ENCODE data around the gene BICDL1.

BICDL1 gene

GRCh38 chr12:120081641-120082040 lies 92.6 kb downstream of the BICDL1 start:
- no peak for DNase-seq

GRCh38 chr12:120085920-120086645 lies 97.0 kb downstream of the BICDL1 start:
- no peak for DNase-seq

DNA sequence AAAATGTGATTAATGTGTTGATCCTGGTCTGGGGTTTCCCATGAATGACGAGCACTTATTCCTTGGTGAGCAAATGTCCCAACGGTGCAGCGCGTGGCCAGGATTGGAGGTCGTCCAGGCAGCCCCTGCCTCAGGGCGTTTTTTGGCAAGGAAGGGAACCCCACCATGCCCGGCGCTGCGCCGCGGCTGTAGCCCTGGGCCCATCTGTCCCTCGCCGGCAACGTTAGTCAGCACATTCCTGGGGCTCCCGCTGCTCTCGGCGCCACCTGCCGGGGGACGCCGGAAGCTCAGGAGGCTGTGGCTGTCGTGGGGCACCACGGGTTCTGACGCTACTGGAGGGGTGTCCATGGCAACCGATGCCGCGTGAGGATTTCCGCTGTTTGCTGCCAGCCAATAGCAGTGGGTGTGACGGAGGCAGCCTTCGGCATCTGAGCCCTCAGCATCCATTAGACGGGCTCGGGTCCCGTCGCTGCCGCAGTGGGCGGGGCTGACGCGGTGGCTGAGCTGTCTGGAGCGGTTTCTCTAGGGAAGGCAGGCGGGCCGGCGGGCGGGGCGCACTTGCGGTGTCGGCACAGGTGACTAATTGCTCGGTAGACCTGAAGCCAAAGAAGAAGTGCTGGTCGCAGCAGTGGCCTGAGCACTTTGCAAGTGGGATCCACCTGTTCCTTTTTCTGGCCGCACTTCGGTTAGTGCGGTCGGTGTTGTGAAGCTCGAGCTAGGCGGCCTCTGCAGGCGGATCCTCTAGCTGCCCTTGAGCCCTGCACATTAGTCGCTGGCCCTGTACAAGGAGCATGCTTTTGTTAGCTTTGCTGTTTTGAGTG lies 98.0 kb downstream of the BICDL1 start:
- peak; percentile 98 for DNase-seq

GRCh38 chr12:120089105-120089504 lies 100.1 kb downstream of the BICDL1 start:
- DNase-seq = no peak

DNA sequence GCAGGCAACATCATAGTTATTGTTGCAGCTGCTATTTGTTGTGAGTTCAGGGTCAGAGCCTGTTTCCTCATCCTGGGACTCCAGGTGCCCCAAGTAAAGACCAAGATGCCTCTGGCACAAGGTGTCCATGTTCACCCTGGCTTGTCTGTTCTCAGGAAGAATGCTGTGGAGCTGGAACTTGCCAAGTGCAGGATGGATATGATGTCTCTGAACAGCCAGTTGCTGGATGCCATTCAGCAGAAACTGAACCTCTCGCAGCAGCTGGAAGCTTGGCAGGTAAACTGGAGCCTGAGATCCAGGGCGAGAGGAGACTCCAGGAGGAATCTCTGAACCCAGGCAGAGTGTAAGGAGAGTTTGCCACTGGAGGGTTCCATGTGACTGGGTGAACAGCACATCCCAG lies 100.8 kb downstream of the BICDL1 start:
- no peak for DNase-seq

DNA sequence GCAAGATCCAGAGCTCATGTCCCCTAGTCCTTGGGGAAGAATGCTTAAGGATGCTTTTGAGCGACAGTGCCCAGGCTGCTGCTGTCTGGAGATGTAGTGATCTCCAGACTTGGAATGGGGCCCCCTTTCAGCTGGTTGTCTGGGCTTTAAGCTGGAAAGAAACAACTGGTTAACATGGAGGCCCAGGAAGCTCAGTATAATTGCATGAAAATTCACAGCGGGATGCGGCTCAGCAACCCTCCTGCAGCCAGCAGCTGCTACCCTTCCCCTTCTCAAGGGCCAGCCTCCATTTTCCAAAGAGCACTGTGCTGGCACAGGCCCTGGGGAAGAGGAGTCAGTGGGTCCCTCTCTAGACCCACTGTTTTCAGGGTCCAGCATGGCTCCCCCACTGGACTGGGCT lies 101.2 kb downstream of the BICDL1 start:
- DNase-seq = no peak

GRCh38 chr12:120090626-120091295 lies 101.7 kb downstream of the BICDL1 start:
- DNase-seq = no peak

DNA sequence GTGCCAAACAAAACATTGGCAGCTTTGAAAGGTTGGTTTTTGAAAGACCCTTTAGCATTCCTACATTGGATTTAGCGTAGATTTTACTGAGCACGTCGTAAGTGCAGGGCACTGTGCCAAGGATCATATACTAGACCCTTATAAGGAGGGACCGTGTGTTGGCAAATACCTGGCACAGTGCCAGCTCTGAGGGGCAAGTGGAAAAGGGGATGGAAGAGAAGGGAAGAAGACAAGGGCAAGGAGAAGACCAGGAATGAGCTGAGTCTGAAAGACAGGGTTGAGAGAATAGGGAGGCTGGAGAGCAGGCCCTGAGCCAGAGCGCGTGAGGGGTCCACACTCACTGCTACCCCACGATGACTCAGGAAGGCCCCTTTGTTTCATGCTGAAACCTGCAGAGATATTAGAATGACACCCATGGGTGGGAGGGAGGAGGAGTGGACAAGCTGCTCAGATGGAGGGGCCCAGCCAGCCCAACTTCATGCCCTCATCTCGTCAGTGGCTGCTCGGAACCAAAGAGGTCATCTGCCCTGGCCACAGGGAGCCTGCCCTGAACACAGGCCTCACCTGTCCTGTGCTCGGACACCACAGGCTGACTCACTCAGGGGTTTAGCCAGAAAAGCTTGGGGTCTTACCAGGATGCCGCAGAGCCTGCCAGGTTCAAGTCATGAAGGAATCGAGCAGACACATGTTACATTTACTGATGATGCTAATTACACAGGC lies 102.5 kb downstream of the BICDL1 start:
- DNase-seq = no peak

- DNase-seq = no peak
Observed at GRCh38 chr12:120092551-120093335, 103.7 kb downstream of the BICDL1 start.

DNA sequence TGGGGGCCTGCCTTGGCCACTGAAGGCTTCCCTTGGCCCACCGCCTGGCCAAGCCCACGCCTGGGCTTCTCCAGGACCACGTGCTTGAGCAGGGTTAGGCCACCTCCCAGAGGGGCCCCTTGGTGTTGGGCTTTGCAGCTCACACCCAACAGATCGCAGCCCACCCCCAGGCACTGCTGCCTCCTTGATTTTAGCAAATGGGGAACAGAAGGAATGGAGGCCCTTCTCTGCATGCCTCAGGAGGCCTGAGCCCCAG lies 104.2 kb downstream of the BICDL1 start:
- DNase-seq = no peak

DNA sequence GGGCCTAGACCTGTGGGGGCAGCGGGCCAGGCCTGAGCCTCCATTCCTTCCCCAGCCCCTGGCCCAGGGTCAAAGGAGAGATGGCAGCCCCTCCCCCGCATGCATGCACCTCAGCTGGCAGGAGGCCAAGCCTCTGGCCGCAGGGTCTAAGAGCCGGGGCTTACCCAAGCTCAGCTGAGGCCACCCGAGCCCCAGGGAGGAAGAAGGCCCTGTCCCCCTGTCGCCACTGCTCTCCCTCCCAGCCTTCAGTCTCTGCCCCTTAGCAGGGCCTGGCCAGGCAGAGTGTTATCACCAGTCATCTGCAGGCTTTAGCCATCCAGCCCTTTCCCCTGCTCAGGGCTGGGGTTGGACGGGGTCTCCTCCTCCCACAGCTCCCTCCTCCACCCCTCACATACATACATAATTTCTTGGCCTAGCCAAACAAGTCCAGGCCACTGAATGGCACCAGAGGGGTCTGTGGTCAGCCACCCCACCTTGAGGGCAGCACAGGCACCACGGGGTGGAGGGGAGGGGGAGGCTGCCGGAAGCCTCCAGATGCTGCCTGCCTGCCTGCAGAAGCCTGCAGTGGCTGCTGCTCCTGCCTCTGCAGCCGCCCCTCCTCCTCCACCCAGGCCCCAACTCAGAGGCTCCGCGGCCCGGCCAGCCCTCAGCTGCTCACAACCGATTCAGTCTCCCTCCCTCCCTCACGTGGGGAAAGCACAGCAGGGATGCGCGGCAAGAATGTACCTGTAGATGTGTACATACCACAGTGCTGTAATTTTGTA lies 104.7 kb downstream of the BICDL1 start:
- no peak for DNase-seq

DNA sequence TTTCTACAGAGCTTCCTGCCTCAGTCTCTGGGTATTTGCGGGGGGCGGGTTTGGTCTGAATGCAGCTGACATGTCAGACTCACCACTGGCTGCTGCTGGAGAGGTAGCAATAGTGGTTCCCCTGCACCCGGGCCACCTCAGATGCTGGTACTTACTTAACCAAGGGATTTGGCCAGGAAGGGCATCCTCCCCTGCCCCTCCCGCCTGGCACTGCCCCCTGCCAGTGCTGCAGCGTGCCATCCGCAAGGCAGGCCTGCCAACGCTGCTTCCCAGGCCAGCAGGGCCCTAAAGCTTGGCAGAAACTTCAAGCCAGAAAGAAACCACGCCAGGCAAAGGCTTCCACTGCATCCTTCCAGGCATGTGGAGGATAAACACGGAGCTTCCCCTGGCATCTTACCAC lies 105.4 kb downstream of the BICDL1 start:
- no peak for DNase-seq

DNA sequence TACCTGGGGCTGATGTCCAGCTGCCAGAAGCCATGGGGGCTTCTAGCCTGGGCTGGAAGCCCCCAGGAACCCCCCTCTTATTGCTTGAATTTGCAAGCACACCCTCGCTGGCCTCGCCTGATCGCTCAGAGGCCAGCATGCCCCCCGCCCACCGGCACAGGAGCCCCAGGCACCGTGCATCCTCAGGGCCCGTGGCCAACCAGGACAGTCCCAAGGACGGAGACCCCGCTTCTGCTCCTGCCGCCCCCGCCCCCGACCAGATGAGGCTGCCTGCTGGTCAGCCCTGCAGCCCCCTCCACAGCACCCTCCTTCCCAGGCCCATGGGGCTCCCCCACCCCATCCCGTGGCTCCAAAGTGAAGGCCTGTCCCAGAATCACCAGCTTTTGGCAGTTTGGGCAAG lies 106.3 kb downstream of the BICDL1 start:
- DNase-seq = no peak

GRCh38 chr12:120095736-120096135 lies 106.7 kb downstream of the BICDL1 start:
- DNase-seq = no peak

DNA sequence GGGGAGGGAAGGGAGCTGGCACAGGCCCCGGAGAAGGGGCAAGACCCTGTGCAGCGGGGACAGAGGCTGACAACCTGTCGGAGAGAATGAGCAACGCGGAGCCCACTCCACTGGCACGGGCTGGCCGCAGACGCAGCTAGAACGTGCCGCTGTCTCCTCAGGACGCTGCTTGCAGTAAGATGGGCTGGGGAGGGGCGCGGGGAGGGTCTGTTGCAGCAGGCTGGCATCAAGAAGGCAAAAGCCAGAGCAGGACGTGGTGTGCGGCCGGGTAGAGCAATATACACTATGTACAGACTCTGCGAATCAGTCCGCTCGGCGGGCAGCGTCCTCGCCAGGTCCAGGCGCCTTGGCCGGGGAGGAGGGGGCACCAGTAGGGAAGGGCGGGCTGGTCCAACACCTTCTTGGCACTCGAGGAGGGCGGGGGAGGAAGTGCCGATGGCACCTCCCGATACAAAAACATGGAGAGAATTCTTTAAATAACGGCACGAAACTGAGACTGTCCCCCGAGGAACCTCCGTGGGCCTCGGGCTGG lies 107.7 kb downstream of the BICDL1 start:
- DNase-seq = no peak

DNA sequence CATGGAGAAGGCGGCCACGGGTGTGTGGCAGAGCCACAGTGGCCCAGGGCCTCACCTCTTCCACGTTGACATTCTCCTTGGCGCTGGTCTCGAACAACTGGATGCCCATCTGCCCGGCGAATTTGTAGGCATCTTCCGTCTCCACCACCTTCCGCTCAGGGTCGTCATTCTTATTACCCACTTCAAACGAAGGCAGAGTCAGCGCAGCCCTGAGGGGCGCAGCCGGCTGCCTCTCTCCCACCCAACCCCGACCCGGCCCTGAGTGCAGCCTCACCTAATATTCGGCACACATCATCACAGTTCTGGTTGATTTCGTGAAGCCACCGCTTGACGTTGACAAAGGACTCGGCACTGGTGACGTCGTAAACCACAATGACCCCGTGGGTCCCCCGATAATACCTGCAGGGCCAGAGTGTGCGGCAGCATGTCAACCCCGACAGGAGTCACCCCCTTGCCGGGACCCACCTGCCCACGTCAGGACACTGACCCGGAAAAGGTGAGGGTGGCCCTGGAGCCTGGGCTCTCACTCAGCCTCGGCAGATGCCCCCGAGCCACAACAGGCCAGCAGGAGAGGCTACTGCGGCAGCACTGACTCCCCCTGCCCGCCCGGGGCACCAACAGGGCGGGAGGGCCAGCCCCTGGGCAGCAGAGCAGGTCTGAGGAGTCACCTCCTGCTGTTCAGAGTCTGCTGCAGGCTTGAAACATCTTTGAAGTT lies 109.9 kb downstream of the BICDL1 start:
- no peak for DNase-seq

DNA sequence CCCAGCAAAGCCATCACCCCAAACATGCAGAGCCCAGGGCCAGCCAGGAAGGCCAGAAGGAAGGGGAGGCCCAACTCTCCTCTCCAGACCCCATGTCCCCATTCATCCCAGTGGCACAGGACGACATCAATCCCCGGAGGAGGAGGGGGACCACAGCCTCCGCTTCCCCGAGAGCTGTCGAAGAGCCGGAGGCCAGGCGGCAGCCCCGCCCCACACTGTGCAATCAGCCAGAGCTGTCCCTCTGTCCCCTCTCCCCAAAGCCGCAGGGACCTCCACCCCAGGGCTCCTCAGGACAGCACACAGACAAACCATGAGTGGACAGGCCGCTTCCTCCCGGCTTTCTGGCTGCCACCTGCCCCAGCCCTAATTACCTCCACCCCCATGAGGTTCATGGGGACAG lies 110.7 kb downstream of the BICDL1 start:
- no peak for DNase-seq

- DNase-seq = peak; percentile 61
Observed at GRCh38 chr12:120100630-120101029, 111.6 kb downstream of the BICDL1 start.

- DNase-seq = no peak
Observed at GRCh38 chr12:120101182-120101581, 112.1 kb downstream of the BICDL1 start.

- no peak for DNase-seq
Observed at GRCh38 chr12:120101617-120102016, 112.6 kb downstream of the BICDL1 start.
